OCI-LY3 (cell line): ENCODE measurements around the gene PREX1.

ENCODE experiments used
- H2AFZ ChIP-seq: fragments of 200-600, 300-600 bp; shearing (Covaris generic); 2 replicates; pipeline ENCODE4 v1.6.0; 2014; ENCODE audit warnings: antibody characterized with exemption, low read depth, low read length
- H3K27ac ChIP-seq: fragments of 200-600, 300-600 bp; sonication (generic); 2 replicates; pipeline ENCODE4 v1.5.1; 2014; ENCODE audit warnings: mild to moderate bottlenecking, low read length, moderate library complexity, mixed read lengths
- H3K27me3 ChIP-seq: fragments of 200-600, 300-600 bp; sonication (generic); 2 replicates; pipeline ENCODE4 v1.6.1; 2014; ENCODE audit warnings: low read depth, low read length, mixed read lengths
- H3K36me3 ChIP-seq: fragments of 200-600, 300-600 bp; sonication (generic); replicated peaks from 2 replicates; pipeline ENCODE3; 2014; ENCODE audit warnings: low read depth, low read length, mixed read lengths
- H3K4me1 ChIP-seq: fragments of 300-600, 200-600 bp; sonication (generic); 2 replicates; pipeline ENCODE4 v1.6.1; 2014; ENCODE audit warnings: low read length, mixed read lengths
- H3K4me2 ChIP-seq: fragments of 200-600, 300-600 bp; sonication (generic); 2 replicates; pipeline ENCODE4 v1.6.1; 2014; ENCODE audit warnings: low read length, mixed read lengths
- H3K4me3 ChIP-seq: fragments of 300-600, 200-600 bp; sonication (generic); 2 replicates; pipeline ENCODE4 v1.5.1; 2014; ENCODE audit warnings: antibody characterized with exemption, mild to moderate bottlenecking, low read length, moderate library complexity
- H3K79me2 ChIP-seq: fragments of 300-600, 200-600 bp; shearing (Covaris generic); 2 replicates; pipeline ENCODE4 v1.6.1; 2014; ENCODE audit warnings: mild to moderate bottlenecking, low read length, mixed read lengths
- H3K9ac ChIP-seq: fragments of 300-600, 200-600 bp; shearing (Covaris generic); 2 replicates; pipeline ENCODE4 v1.6.0; 2014; ENCODE audit warnings: mild to moderate bottlenecking, low read length, moderate library complexity
- H3K9me3 ChIP-seq: fragments of 200-600, 300-600 bp; shearing (Covaris generic); 2 replicates; pipeline ENCODE4 v1.6.1; 2014; ENCODE audit warnings: low read length, mixed read lengths; ENCODE audit not compliant: insufficient read depth
- H4K20me1 ChIP-seq: fragments of 200-600, 300-600 bp; sonication (generic); 2 replicates; pipeline ENCODE4 v1.6.1; 2016; ENCODE audit warnings: low read length, mixed read lengths; ENCODE audit not compliant: insufficient read depth
- EZH2phosphoT487 ChIP-seq: fragments of 200-600 bp; shearing (Covaris generic); IDR thresholded peaks from 2 replicates; pipeline ENCODE4 v1.6.1; 2018; ENCODE audit warnings: antibody characterized with exemption, mixed run types, low read depth
- TF ChIP-seq, protein P1 (sequence below): fragments of 200-600, 300-600 bp; sonication (generic); IDR thresholded peaks from 2 replicates; pipeline ENCODE4 v1.5.1; 2014; ENCODE audit warnings: antibody characterized with exemption, low read length, low read depth

The PREX1 gene

DNA sequence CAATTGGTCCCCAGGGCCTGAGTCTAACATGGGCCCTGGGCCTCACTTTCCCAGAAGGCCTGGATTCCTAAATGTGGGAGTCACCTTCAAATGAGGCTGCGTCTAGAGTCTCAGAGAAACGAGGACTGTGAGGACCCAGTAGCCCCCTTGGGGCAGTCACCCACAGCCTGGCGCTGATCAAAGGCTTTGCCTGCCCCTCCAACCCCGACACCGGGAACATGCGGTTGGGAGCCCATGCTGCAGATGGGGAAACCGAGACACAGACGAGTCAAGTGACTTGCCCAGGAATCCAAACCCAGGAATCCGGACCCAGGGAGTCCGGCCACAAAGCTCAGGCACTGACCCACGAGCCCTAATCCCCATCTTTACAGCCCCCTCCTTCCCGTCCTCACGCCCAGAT lies 209.7 kb downstream of the PREX1 start:
- Histone ChIP-seq H3K4me2 (no peak overlapping the region), H2AFZ (no peak overlapping the region), H3K4me3 (no peak overlapping the region), H3K9me3 (no peaks in the 10 kb centered on the region), H3K27ac (no peak overlapping the region), H3K9ac (no peak overlapping the region), H3K4me1 (peaks cover 5% of the 10 kb centered on the region), H4K20me1 (no peaks in the 10 kb centered on the region), H3K36me3 (no peaks in the 10 kb centered on the region), H3K79me2 (no peaks in the 10 kb centered on the region), H3K27me3 (peaks cover 18% of the 10 kb centered on the region)
- no peak for TF ChIP-seq EZH2phosphoT487
- TF ChIP-seq, protein P1, sequence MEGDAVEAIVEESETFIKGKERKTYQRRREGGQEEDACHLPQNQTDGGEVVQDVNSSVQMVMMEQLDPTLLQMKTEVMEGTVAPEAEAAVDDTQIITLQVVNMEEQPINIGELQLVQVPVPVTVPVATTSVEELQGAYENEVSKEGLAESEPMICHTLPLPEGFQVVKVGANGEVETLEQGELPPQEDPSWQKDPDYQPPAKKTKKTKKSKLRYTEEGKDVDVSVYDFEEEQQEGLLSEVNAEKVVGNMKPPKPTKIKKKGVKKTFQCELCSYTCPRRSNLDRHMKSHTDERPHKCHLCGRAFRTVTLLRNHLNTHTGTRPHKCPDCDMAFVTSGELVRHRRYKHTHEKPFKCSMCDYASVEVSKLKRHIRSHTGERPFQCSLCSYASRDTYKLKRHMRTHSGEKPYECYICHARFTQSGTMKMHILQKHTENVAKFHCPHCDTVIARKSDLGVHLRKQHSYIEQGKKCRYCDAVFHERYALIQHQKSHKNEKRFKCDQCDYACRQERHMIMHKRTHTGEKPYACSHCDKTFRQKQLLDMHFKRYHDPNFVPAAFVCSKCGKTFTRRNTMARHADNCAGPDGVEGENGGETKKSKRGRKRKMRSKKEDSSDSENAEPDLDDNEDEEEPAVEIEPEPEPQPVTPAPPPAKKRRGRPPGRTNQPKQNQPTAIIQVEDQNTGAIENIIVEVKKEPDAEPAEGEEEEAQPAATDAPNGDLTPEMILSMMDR = no peak

DNA sequence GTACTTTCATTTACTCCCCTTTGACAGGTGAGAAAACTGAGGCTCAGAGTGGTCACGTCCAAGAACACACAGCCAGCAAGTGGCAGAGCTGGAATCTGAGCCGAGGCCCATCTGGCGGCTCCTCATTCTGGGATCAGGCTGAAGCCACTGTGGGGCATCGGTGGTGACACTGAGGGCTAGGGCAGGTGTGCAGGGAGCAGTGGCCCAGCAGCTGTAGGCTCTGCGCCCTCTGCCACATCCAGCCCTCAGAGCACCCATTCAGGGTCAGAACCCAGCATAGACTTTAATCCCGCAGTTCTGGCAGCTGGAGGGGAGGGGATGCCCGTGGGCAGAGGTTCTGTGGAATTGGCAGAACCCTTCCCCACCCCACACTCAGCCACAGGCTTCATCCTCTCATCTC lies 210.3 kb downstream of the PREX1 start:
- Histone ChIP-seq H3K27ac (no peak overlapping the region), H3K9me3 (no peaks in the 10 kb centered on the region), H3K4me3 (no peak overlapping the region), H3K9ac (no peak overlapping the region), H4K20me1 (no peaks in the 10 kb centered on the region), H2AFZ (no peak overlapping the region), H3K4me2 (no peak overlapping the region), H3K27me3 (peaks cover 22% of the 10 kb centered on the region), H3K36me3 (no peaks in the 10 kb centered on the region), H3K4me1 (peaks cover 5% of the 10 kb centered on the region), H3K79me2 (no peaks in the 10 kb centered on the region)
- TF ChIP-seq EZH2phosphoT487 = no peak
- TF ChIP-seq, protein P1 = no peak

DNA sequence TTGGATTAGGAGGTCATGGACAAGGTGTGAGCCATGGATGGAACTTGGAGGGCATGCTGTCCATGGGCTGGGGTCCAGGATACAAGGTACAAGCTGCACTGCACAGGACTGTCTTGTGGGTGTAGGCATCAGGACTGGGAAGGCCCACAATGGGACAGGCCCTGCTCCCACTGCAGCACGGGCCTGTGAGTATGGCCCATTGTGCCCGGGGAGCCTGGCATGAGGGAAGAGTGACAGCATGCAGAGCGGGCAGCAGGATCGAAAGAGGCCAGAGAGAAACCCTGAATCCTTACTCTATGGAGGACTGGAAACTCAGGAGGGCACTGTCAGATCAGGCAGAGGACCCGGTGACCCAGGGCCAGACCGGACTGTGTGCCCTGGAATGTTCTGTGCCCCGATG lies 211.3 kb downstream of the PREX1 start:
- Histone ChIP-seq H4K20me1 (no peaks in the 10 kb centered on the region), H3K4me2 (no peak overlapping the region), H3K9ac (no peak overlapping the region), H3K36me3 (no peaks in the 10 kb centered on the region), H3K9me3 (no peaks in the 10 kb centered on the region), H3K27ac (no peak overlapping the region), H3K4me3 (no peak overlapping the region), H2AFZ (no peak overlapping the region), H3K79me2 (no peaks in the 10 kb centered on the region), H3K27me3 (peaks cover 25% of the 10 kb centered on the region), H3K4me1 (peaks cover 5% of the 10 kb centered on the region)
- TF ChIP-seq, protein P1 = no peak
- no peak for TF ChIP-seq EZH2phosphoT487

DNA sequence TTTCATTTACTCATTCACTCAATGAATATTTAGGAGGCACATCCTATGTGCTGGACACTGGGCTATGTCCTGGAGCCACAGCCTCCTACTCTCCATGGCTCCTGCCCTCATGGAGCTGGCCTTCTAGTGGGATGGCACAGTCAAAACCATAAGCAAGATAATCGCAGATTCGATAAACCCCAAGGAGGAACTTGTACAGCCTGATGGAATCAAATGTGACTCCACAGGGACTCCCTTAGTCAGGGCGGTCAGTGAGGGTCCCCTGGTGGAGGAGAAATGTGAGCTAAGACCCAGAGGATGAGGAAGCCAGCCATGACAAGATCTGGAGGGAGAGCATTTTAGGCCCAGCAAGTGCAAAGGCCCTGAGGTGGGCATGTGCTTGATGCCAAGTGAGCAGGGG lies 211.9 kb downstream of the PREX1 start:
- no peak overlapping the region for H3K4me2 ChIP-seq
- H3K9ac ChIP-seq = no peak overlapping the region
- H3K27ac ChIP-seq = no peak overlapping the region
- no peaks in the 10 kb centered on the region for H3K36me3 ChIP-seq
- H3K79me2 ChIP-seq = no peaks in the 10 kb centered on the region
- no peak overlapping the region for H2AFZ ChIP-seq
- H3K9me3 ChIP-seq = no peaks in the 10 kb centered on the region
- no peaks in the 10 kb centered on the region for H4K20me1 ChIP-seq
- H3K4me3 ChIP-seq = no peak overlapping the region
- H3K4me1 ChIP-seq = no peaks in the 10 kb centered on the region; the same call in 1 of the 2 replicates
- TF ChIP-seq, protein P1 = no peak
- no peak for TF ChIP-seq EZH2phosphoT487
- peaks cover 25% of the 10 kb centered on the region for H3K27me3 ChIP-seq
